Epithelial cell of proximal tubule (primary cell): Measurements from ENCODE around the gene ETF1. TPM values are rescaled to one million over a fixed set of nuclear protein-coding genes. Genes with fewer than 3 reads are reported as not detected.

Experiments
- DNase-seq: peaks from one replicate; pipeline ENCODE4 v3.0.0-alpha.2; 2011; ENCODE audit warnings: low read depth
- H3K4me3 ChIP-seq: 2 replicates; pipeline ENCODE4 v1.5.1; 2011; ENCODE audit warnings: low read depth, mild to moderate bottlenecking, low read length
- total RNA-seq: library from RNA; depleted of rRNA; stranded (reverse); fragments of >200 nt; gene quantifications from 2 replicates; pipeline ENCODE4 v1.2.3, GENCODE V29; 2015
- TF ChIP-seq, protein P1 (sequence below): conservative IDR thresholded peaks from 2 replicates; pipeline ENCODE4 v1.5.1; 2012; ENCODE audit warnings: low read depth, mild to moderate bottlenecking, low read length

Gene ETF1
- total RNA-seq, 1 donor from 2014 or later: 65.1 TPM

DNA sequence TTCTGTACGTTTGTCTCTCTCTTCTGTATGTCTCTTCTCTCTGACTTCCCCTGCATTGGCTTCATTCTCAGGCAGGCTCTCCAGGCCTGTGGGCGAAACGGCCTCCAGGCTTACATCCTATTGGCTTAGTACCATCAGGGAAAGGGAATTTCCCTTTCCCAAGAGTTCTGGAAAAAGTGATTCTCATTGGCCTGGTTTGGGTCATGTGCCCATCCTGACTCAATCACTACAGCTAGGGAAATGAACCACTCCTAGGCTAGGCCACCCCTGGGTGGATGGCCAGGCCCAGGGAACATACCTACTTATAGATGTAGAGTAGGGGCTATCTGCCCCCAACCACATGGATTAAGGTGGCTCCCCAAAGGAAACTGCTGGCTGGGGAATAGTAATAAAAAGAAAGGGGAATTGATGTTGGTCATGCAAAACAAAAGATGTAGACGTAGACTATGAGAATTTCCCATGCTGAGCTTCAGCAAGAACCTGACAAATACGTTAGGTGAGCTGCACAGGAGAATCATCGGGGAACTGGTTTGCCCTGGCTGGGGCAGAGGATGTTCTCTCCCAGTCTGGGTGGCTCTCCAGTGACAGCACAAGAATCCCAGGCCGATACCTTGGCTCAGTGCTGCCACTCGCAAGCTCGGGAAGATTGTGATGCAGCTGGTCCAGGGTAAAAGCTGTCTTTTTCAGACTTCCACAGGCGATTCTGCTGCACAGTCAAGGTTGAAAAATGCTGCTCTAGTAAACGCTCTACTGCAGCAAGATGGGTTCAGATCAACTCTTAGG, 81.5 kb downstream of the ETF1 start:
- H3K4me3 ChIP-seq: no peak overlapping the region
- TF ChIP-seq, protein P1, sequence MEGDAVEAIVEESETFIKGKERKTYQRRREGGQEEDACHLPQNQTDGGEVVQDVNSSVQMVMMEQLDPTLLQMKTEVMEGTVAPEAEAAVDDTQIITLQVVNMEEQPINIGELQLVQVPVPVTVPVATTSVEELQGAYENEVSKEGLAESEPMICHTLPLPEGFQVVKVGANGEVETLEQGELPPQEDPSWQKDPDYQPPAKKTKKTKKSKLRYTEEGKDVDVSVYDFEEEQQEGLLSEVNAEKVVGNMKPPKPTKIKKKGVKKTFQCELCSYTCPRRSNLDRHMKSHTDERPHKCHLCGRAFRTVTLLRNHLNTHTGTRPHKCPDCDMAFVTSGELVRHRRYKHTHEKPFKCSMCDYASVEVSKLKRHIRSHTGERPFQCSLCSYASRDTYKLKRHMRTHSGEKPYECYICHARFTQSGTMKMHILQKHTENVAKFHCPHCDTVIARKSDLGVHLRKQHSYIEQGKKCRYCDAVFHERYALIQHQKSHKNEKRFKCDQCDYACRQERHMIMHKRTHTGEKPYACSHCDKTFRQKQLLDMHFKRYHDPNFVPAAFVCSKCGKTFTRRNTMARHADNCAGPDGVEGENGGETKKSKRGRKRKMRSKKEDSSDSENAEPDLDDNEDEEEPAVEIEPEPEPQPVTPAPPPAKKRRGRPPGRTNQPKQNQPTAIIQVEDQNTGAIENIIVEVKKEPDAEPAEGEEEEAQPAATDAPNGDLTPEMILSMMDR: no peak
- no peak for DNase-seq

DNA sequence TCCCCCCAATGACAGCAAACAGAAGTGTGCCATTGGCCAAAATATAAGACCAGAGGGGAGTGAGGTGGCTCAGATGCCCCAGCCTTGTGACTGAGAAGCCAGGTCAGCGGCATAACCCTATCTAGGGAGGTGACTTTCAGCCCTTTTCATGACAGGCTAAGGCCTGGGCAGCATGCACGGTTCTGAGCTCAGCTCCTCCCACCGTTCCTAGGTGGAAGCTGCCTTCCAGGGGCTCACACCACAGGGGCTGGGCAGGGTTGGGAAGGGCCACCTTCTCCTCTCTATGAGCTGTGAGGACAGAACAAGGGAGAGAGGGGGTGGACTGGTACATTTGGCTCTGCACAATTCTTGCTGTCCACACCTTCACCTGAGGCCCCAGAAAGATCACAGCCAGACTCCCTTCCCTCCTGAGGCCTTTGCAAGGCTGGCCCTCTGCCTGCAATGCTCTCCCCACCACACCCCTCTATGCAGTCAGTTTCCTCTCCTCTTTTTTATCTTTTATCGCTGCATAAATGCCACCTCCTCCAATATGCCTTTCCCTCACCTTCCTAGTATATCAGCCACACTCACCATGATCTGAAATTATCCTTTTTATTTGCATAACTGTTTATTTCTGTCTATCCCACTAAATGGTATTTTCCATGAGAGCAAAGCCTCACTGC, 82.9 kb downstream of the ETF1 start:
- no peak for DNase-seq
- no peak overlapping the region for H3K4me3 ChIP-seq
- TF ChIP-seq, protein P1: no peak

DNA sequence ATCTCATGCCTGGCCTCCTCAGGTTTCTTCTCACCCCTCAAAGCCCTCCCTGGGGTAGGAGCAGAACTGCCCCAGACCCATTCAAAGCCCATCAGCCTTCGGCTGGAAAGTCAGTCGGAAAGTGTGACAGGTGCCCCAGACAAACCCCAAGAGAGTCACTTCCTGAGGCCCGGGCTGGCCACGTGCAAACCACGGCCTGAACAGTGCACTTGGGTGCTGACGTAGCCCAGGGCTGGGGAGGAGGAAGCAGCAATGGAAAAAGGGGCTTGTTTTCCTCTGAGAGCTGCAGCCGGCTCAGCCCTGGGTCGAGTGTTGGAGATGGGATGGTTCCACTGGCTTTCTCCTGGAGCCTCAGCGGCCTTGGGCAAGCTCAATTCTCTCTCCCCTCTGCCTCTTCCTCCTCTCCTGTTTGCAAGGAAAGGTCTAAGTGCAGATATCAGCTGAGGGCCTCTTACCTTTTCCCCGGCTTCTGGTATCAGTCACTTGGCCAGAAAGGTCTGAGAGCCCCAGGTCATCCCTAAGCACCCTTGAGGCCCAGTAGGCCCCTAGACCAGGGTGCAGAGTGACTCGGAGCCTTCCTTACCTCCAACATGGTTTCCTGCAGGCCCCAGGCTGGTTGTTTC, 83.6 kb downstream of the ETF1 start:
- TF ChIP-seq, protein P1: no peak
- no peak for DNase-seq
- no peak overlapping the region for H3K4me3 ChIP-seq

- H3K4me3 ChIP-seq: no peak overlapping the region
- TF ChIP-seq, protein P1: no peak
- no peak for DNase-seq
Measured at GRCh38 chr5:138458856-138459255, 84.2 kb downstream of the ETF1 start.

GRCh38 chr5:138458384-138458783, 84.7 kb downstream of the ETF1 start:
- no peak for DNase-seq
- TF ChIP-seq, protein P1: no peak
- H3K4me3 ChIP-seq: no peak overlapping the region

GRCh38 chr5:138457531-138458275, 85.3 kb downstream of the ETF1 start:
- TF ChIP-seq, protein P1: peak; percentile 28
- no peak for DNase-seq
- no peak overlapping the region for H3K4me3 ChIP-seq

Other genes starting within 250 kb of the ETF1 start
- 14.2 and 17.6 TPM in 2 replicates for gene CDC25C, start 211.4 kb downstream of the ETF1 start, total RNA-seq
- 13.7 and 34.7 TPM in 2 replicates for gene FAM53C, start 205.0 kb downstream of the ETF1 start, total RNA-seq
- gene KDM3B, start 190.6 kb downstream of the ETF1 start, total RNA-seq: 27.6 and 40.2 TPM in 2 replicates
- gene REEP2, start 104.2 kb downstream of the ETF1 start, total RNA-seq: 9.9 and 30.6 TPM in 2 replicates
- gene EGR1, start 77.8 kb downstream of the ETF1 start, total RNA-seq: 2.2 and 6.7 TPM in 2 replicates
- 174 and 403 TPM in 2 replicates for gene HSPA9, start 32.2 kb upstream of the ETF1 start, total RNA-seq
- 331 and 392 TPM in 2 replicates for gene CTNNA1, start 210.2 kb upstream of the ETF1 start, total RNA-seq